IMR-90 (cell line): Measurements from ENCODE around the gene VSNL1. TPM values are rescaled to one million over a fixed set of nuclear protein-coding genes. Genes with fewer than 3 reads are reported as not detected.

Experiments
- ATAC-seq: fragments of 200-7000 bp; cut with Tn5 transposase; 2 replicates; pipeline ENCODE4 v1.9.1; 2020; ENCODE audit warnings: low read depth, mild to moderate bottlenecking, moderate library complexity
- BruUV-seq: library from RNA; stranded (reverse); fragments of 400-500 nt; replicated peaks from 2 replicates; lab custom pipeline; 2021; lab: Mats Ljungman, UMichigan
- CTCF ChIA-PET: fragments of 300-600 bp; formaldehyde crosslinking; extraction: SDS; loops from one replicate; lab custom pipeline; 2021; ENCODE audit warnings: antibody characterized with exemption; lab: Yijun Ruan, JAX
- POLR2A ChIA-PET: fragments of 300-600 bp; sonication (Branson Sonifier 250); formaldehyde crosslinking; loops from one replicate; lab custom pipeline; 2022; ENCODE audit warnings: antibody characterized with exemption; ENCODE audit not compliant: unreplicated experiment; lab: Charles Lee
- DNase-seq: peaks from one replicate; pipeline ENCODE4 v3.0.0; 2013
- H2AFZ ChIP-seq: replicated peaks from 2 replicates; pipeline ENCODE3; 2013; ENCODE audit warnings: low read length, mild to moderate bottlenecking; ENCODE audit not compliant: poor library complexity
- H2AK5ac ChIP-seq: 2 replicates; pipeline ENCODE4 v1.6.1; 2013; ENCODE audit warnings: low read depth, low read length, inconsistent platforms
- H2AK9ac ChIP-seq: replicated peaks from 2 replicates; pipeline ENCODE3; 2013; ENCODE audit warnings: mild to moderate bottlenecking, low read depth, low read length, moderate library complexity; ENCODE audit not compliant: poor library complexity
- H2BK120ac ChIP-seq: 2 replicates; pipeline ENCODE4 v1.6.1; 2013; ENCODE audit warnings: low read depth, low read length, inconsistent platforms
- H2BK15ac ChIP-seq: 3 replicates; pipeline ENCODE4 v1.6.1; 2013; ENCODE audit warnings: low read depth, low read length, inconsistent platforms
- H2BK20ac ChIP-seq: 2 replicates; pipeline ENCODE4 v1.6.1; 2013; ENCODE audit warnings: low read depth, mild to moderate bottlenecking, inconsistent platforms, low read length, moderate library complexity
- H2BK5ac ChIP-seq: 2 replicates; pipeline ENCODE4 v1.6.1; 2013; ENCODE audit warnings: mild to moderate bottlenecking, low read depth, low read length, inconsistent platforms; ENCODE audit not compliant: poor library complexity, severe bottlenecking
- H3K14ac ChIP-seq: replicated peaks from 2 replicates; pipeline ENCODE4 v1.6.1; 2013; ENCODE audit warnings: low read depth, low read length, inconsistent platforms
- H3K18ac ChIP-seq: 2 replicates; pipeline ENCODE4 v1.6.1; 2013; ENCODE audit warnings: low read depth, low read length, control low read depth
- H3K23ac ChIP-seq: 2 replicates; pipeline ENCODE4 v1.6.1; 2013; ENCODE audit warnings: low read depth, low read length, inconsistent platforms
- H3K27ac ChIP-seq: 2 replicates; pipeline ENCODE4 v1.5.1; 2013; ENCODE audit warnings: mild to moderate bottlenecking, control low read depth, low read length; ENCODE audit not compliant: insufficient read depth
- H3K27me3 ChIP-seq: 2 replicates; pipeline ENCODE4 v1.6.1; 2013; ENCODE audit warnings: low read length; ENCODE audit not compliant: control insufficient read depth, insufficient read depth
- H3K36me3 ChIP-seq: 2 replicates; pipeline ENCODE4 v1.6.1; 2013; ENCODE audit warnings: low read length, mixed read lengths; ENCODE audit not compliant: control insufficient read depth, insufficient read depth
- H3K4ac ChIP-seq: 2 replicates; pipeline ENCODE4 v1.6.1; 2013; ENCODE audit warnings: low read depth, low read length, inconsistent platforms
- H3K4me1 ChIP-seq: 2 replicates; pipeline ENCODE4 v1.6.1; 2013; ENCODE audit warnings: low read length, mixed read lengths; ENCODE audit not compliant: control insufficient read depth, insufficient read depth
- H3K4me2 ChIP-seq: 2 replicates; pipeline ENCODE4 v1.6.1; 2013; ENCODE audit warnings: low read depth, mild to moderate bottlenecking, control low read depth, low read length, moderate library complexity
- H3K4me3 ChIP-seq: 2 replicates; pipeline ENCODE4 v1.5.1; 2013; ENCODE audit warnings: low read depth, mild to moderate bottlenecking, control low read depth, low read length, moderate library complexity; ENCODE audit not compliant: insufficient read depth
- H3K56ac ChIP-seq: 2 replicates; pipeline ENCODE4 v1.6.1; 2013; ENCODE audit warnings: low read length, inconsistent platforms; ENCODE audit not compliant: insufficient read depth; ENCODE audit errors: extremely low read depth
- H3K79me1 ChIP-seq, 2 experiments: 2 replicates each; pipeline ENCODE4 v1.6.1; 2013; ENCODE audit warnings: low read length in 2 of 2, inconsistent platforms in 1 of 2, low read depth in 1 of 2
- H3K9ac ChIP-seq: 2 replicates; pipeline ENCODE4 v1.6.1; 2013; ENCODE audit warnings: low read depth, low read length, control low read depth
- H3K9me1 ChIP-seq: 2 replicates; pipeline ENCODE4 v1.6.1; 2013; ENCODE audit warnings: low read length, inconsistent platforms; ENCODE audit not compliant: insufficient read depth
- H3K9me3 ChIP-seq: 2 replicates; pipeline ENCODE4 v1.6.1; 2013; ENCODE audit warnings: low read length; ENCODE audit not compliant: control insufficient read depth, insufficient read depth
- H4K20me1 ChIP-seq: 2 replicates; pipeline ENCODE4 v1.6.1; 2013; ENCODE audit warnings: low read length, inconsistent platforms; ENCODE audit not compliant: insufficient read depth
- H4K5ac ChIP-seq: 2 replicates; pipeline ENCODE4 v1.6.1; 2013; ENCODE audit warnings: mild to moderate bottlenecking, low read depth, low read length, control low read depth
- H4K8ac ChIP-seq, 2 experiments: 2 replicates each; pipeline ENCODE4 v1.6.1; 2013; ENCODE audit warnings: low read depth in 2 of 2, low read length in 2 of 2, control low read depth in 1 of 2, inconsistent platforms in 1 of 2
- H4K91ac ChIP-seq: 2 replicates; pipeline ENCODE4 v1.6.1; 2013; ENCODE audit warnings: low read depth, low read length, inconsistent platforms; ENCODE audit not compliant: insufficient read depth
- BHLHE40 ChIP-seq: fragments of 150-350 bp; IDR thresholded peaks from 2 replicates; pipeline ENCODE4 v1.6.1; 2016; ENCODE audit warnings: mild to moderate bottlenecking, low read depth, low read length
- FOS ChIP-seq: fragments of 150-350 bp; IDR thresholded peaks from 2 replicates; pipeline ENCODE4 v1.6.1; 2016; ENCODE audit warnings: low read depth, low read length
- MAZ ChIP-seq: IDR thresholded peaks from 2 replicates; pipeline ENCODE4 v1.6.1; 2012; ENCODE audit warnings: low read depth, mild to moderate bottlenecking, low read length, improper control_type of control experiment, moderate library complexity, borderline replicate concordance
- MXI1 ChIP-seq: IDR thresholded peaks from 2 replicates; pipeline ENCODE4 v1.6.1; 2012; ENCODE audit warnings: low read depth, mild to moderate bottlenecking, low read length, moderate library complexity, borderline replicate concordance
- POLR2A ChIP-seq: IDR thresholded peaks from 2 replicates; pipeline ENCODE4 v1.6.1; 2012; ENCODE audit warnings: mild to moderate bottlenecking, low read depth, low read length
- RCOR1 ChIP-seq: IDR thresholded peaks from 2 replicates; pipeline ENCODE4 v1.6.1; 2012; ENCODE audit warnings: mild to moderate bottlenecking, low read length, improper control_type of control experiment; ENCODE audit not compliant: insufficient replicate concordance
- RFX5 ChIP-seq: IDR thresholded peaks from 2 replicates; pipeline ENCODE4 v1.8.0; 2012; ENCODE audit warnings: low read depth, mild to moderate bottlenecking, low read length, moderate library complexity
- WGBS, 2 experiments: methylation state at CpG; one replicate each; pipeline versions ENCODE4 v1.1.5 to v1.1.7; 2013; ENCODE audit warnings: missing lambda C conversion rate in 2 of 2; ENCODE audit not compliant: insufficient read length in 1 of 2; ENCODE audit errors: extremely low coverage in 2 of 2; 5-methylcytosine and 5-hydroxymethylcytosine counted together
- dilution Hi-C: fragments of 300-500 bp; cut with HindIII; formaldehyde crosslinking; loops from one replicate; pipeline ENCODE4 v1.14.3; 2018; ENCODE audit warnings: low sequenced_read_pairs; ENCODE audit not compliant: unreplicated experiment
- in situ Hi-C: fragments of 300-500 bp; cut with MboI; formaldehyde crosslinking; loops from 3 replicates; pipeline ENCODE4 v1.14.3; 2019; ENCODE audit warnings: low sequenced_read_pairs, inconsistent platforms, mixed read lengths
- intact Hi-C: fragments of 100-400 bp; cut with micrococcal nuclease; formaldehyde crosslinking; loops from 2 replicates; pipeline ENCODE4 v1.10.0; 2022
- polyA plus RNA-seq, 3 experiments: library from polyadenylated mRNA; depleted of rRNA; stranded (reverse); fragments of >200 nt; gene quantifications; 2 replicates each; pipeline ENCODE4 v1.2.3, GENCODE V29; 2012; ENCODE audit warnings: low replicate concordance in 1 of 3
- total RNA-seq: library from RNA; depleted of rRNA; stranded (reverse); fragments of >200 nt; gene quantifications from 2 replicates; pipeline ENCODE4 v1.2.3, GENCODE V29; 2012
- TF ChIP-seq, protein P1 (sequence below): fragments of 150-350 bp; IDR thresholded peaks from 2 replicates; pipeline ENCODE4 v1.6.1; 2017; ENCODE audit warnings: mild to moderate bottlenecking, antibody characterized with exemption, low read length, low read depth

Gene VSNL1
- total and polyA plus RNA-seq, 2 of the 4 experiments (the other 2 are of a cell fraction), result 0.32 to 0.36 TPM

DNA sequence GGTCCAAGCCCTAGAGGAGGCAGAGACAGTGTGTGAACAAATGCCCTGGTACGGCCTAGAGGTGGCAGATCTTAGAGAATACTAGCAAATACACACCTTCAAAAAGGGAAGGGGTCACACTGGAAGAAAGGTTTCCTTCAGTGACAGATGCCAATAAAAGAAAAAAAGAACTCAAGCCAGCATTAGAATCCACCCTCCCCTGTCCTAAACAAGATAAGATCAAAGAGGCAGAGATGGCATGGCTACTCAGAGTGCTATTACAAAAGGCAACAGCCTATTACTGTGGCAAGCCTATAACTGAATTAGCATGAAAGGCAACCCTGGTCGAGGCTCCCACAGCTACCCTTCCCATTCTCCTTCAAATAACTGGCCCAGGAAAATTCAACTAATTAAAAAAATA, 143.5 kb downstream of the VSNL1 start:
- Histone ChIP-seq H3K4ac (no peak overlapping the region), H4K91ac (no peak overlapping the region), H3K4me2 (no peak overlapping the region), H3K14ac (no peak overlapping the region), H3K9ac (no peak overlapping the region), H3K9me3 (no peaks in the 10 kb centered on the region), H3K18ac (no peak overlapping the region), H2BK20ac (no peak overlapping the region), H2AK5ac (no peak overlapping the region), H3K36me3 (0 out of 2 replicates have a peak, but pooled peaks cover 3% of the 10 kb centered on the region), H3K23ac (no peak overlapping the region), H4K5ac (no peak overlapping the region), H3K9me1 (no peaks in the 10 kb centered on the region), H2BK5ac (no peak overlapping the region), H4K8ac (no peak overlapping the region), H4K20me1 (no peaks in the 10 kb centered on the region), H3K4me3 (no peak overlapping the region), H2BK120ac (no peak overlapping the region), H3K27ac (no peak overlapping the region), H3K4me1 (no peaks in the 10 kb centered on the region), H2AFZ (no peak overlapping the region), H2BK15ac (no peak overlapping the region), H3K27me3 (no peaks in the 10 kb centered on the region), H2AK9ac (no peak overlapping the region), H3K56ac (no peak overlapping the region), H3K79me1 (peaks cover 0 to 4% of the 10 kb centered on the region in 2 experiments; a peak in 1 of 4 replicates)
- intact Hi-C loops, result no loop called here
- ChIA-PET POLR2A (no interaction called here), CTCF (interaction anchor here (0.5 kb wide), 1 partner anchor 11 kb away, joined by 3 read pairs; no protein-coding TSS in a partner anchor)
- dilution Hi-C loops, result no loop called here
- no TSS peak for BruUV-seq
- in situ Hi-C loops, result no loop called here
- WGBS, 2 experiments, result no CpG with 5 or more reads among the region's 2 CpGs
- TF ChIP-seq MXI1 (no peak), RFX5 (no peak), MAZ (no peak), RCOR1 (no peak), FOS (no peak), POLR2A (no peak), BHLHE40 (no peak)
- TF ChIP-seq, protein P1, sequence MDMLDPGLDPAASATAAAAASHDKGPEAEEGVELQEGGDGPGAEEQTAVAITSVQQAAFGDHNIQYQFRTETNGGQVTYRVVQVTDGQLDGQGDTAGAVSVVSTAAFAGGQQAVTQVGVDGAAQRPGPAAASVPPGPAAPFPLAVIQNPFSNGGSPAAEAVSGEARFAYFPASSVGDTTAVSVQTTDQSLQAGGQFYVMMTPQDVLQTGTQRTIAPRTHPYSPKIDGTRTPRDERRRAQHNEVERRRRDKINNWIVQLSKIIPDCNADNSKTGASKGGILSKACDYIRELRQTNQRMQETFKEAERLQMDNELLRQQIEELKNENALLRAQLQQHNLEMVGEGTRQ, result no peak
- no peak for ATAC-seq
- DNase-seq, result no peak
